Tibial nerve (tissue), 3 donors: ENCODE results near the gene ZNF341.

Experiments
- CTCF ChIP-seq, 5 experiments: fragments of 200-600 bp in 3 of 5; fragments of 450-650 bp in 2 of 5; sonication (generic) in 3 of 5; IDR thresholded peaks; one replicate each; pipeline ENCODE4 v1.5.1; 2016 to 2019; ENCODE audit warnings: antibody characterized with exemption in 5 of 5, mild to moderate bottlenecking in 3 of 5, moderate library complexity in 2 of 5
- POLR2A ChIP-seq, 2 donors: fragments of 450-650 bp; IDR thresholded peaks; one replicate each; pipeline ENCODE4 v1.6.1; 2017; ENCODE audit warnings: antibody characterized with exemption in 2 of 2, mild to moderate bottlenecking in 2 of 2, moderate library complexity in 2 of 2

GRCh38 chr20:33728463-33728862, 3.3 kb upstream of the ZNF341 start:
- TF ChIP-seq CTCF (IDR thresholded peaks at IDR 0.05), result no peak
- TF ChIP-seq POLR2A (IDR thresholded peaks at IDR 0.05), result no peak
